HEK293T (cell line): Measurements from ENCODE around the gene TMEM237.

Experiments
- ELF4 ChIP-seq: fragments of 450-650 bp; IDR thresholded peaks from 2 replicates; pipeline ENCODE4 v1.6.1; 2017; ENCODE audit warnings: antibody characterized with exemption
- FOXA1 ChIP-seq: fragments of 450-650 bp; IDR thresholded peaks from 2 replicates; pipeline ENCODE4 v1.6.1; 2016; ENCODE audit warnings: mild to moderate bottlenecking
- FOXK2 ChIP-seq: fragments of 450-650 bp; IDR thresholded peaks from 2 replicates; pipeline ENCODE4 v1.6.1; 2016; ENCODE audit warnings: mild to moderate bottlenecking
- L3MBTL2 ChIP-seq: fragments of 450-650 bp; conservative IDR thresholded peaks from 2 replicates; pipeline ENCODE4 v1.6.1; 2016; ENCODE audit warnings: mild to moderate bottlenecking
- SP1 ChIP-seq: fragments of 450-650 bp; IDR thresholded peaks from 2 replicates; pipeline ENCODE4 v1.6.1; 2017
- TARDBP ChIP-seq: fragments of 450-650 bp; IDR thresholded peaks from 2 replicates; pipeline ENCODE4 v1.6.1; 2016
- TF ChIP-seq, protein P1 (sequence below): fragments of 450-650 bp; IDR thresholded peaks from 2 replicates; pipeline ENCODE4 v1.6.1; 2016

DNA sequence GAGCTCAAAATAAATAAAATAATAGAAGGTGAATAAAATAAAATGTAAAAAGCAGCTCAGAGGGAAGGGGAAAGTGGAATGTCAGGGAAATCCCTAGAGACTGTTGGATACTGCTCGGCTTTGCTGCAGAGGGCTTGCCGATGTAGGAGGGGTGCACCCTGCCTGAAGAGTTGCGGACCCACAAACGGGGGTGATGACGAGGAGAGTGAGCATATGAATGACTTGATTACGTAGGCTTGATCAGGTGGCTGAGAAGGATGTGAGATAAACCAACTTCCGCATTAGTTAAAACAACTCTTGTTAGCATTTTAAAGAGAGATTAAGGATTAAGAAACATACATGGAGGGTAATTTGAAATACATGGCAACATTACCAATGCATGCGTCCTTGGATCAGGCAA lies 21.0 kb upstream of the TMEM237 start:
- no peak for TF ChIP-seq FOXA1
- TF ChIP-seq ELF4 = no peak
- TF ChIP-seq TARDBP = no peak
- no peak for TF ChIP-seq FOXK2
- no peak for TF ChIP-seq L3MBTL2
- no peak for TF ChIP-seq SP1
- TF ChIP-seq, protein P1, sequence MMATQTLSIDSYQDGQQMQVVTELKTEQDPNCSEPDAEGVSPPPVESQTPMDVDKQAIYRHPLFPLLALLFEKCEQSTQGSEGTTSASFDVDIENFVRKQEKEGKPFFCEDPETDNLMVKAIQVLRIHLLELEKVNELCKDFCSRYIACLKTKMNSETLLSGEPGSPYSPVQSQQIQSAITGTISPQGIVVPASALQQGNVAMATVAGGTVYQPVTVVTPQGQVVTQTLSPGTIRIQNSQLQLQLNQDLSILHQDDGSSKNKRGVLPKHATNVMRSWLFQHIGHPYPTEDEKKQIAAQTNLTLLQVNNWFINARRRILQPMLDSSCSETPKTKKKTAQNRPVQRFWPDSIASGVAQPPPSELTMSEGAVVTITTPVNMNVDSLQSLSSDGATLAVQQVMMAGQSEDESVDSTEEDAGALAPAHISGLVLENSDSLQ = no peak
